RWPE1 (cell line): ENCODE measurements around the gene EVL.

Source experiments
- CTCF ChIA-PET: fragments of 350-600 bp; sonication (Branson Sonifier 250); formaldehyde crosslinking; extraction: SDS; loops from one replicate; lab custom pipeline; 2021; lab: Yijun Ruan, JAX
- POLR2A ChIA-PET: fragments of 400-600 bp; formaldehyde crosslinking; extraction: SDS; loops from one replicate; lab custom pipeline; 2020; ENCODE audit warnings: antibody characterized with exemption; ENCODE audit not compliant: low non-redundant PET; lab: Yijun Ruan, JAX
- DNase-seq: peaks from one replicate; pipeline ENCODE4 v3.0.0; 2012; ENCODE audit warnings: low spot score
- H3K27ac ChIP-seq: fragments of 450-650 bp; 2 replicates; pipeline ENCODE4 v1.5.1; 2017
- CTCF ChIP-seq: fragments of 450-650 bp; conservative IDR thresholded peaks from 2 replicates; pipeline ENCODE4 v1.5.1; 2017; ENCODE audit warnings: low read depth, mild to moderate bottlenecking

The EVL gene

GRCh38 chr14:100037353-100037752 lies 27.9 kb upstream of the EVL start:
- TF ChIP-seq CTCF = no peak
- no peak overlapping the region for H3K27ac ChIP-seq
- ChIA-PET CTCF (no interaction called here), POLR2A (no interaction called here)
- no peak for DNase-seq

- POLR2A ChIA-PET = no interaction called here
- CTCF ChIA-PET = interaction anchor here (1.1 kb wide), 1 partner anchor 117 kb away, joined by 3 read pairs; no protein-coding TSS in a partner anchor
- no peak for DNase-seq
- no peak overlapping the region for H3K27ac ChIP-seq
- TF ChIP-seq CTCF = no peak
These were observed 27.2 kb upstream of the EVL start for GRCh38 chr14:100038065-100038464.

- ChIA-PET CTCF (no interaction called here), POLR2A (no interaction called here)
- TF ChIP-seq CTCF = no peak
These were observed 25.3 kb upstream of the EVL start for GRCh38 chr14:100039903-100040302.

GRCh38 chr14:100041271-100041670 lies 24.0 kb upstream of the EVL start:
- ChIA-PET POLR2A (no interaction called here), CTCF (interaction anchor here (0.6 kb wide), 1 partner anchor 9 kb away, joined by 6 read pairs; no protein-coding TSS in a partner anchor)
- TF ChIP-seq CTCF = no peak
- H3K27ac ChIP-seq = no peak overlapping the region
- DNase-seq = no peak

More at GRCh38 chr14:100039903-100040302, 25.3 kb upstream of the EVL start:
- no peak for DNase-seq
- H3K27ac ChIP-seq = no peak overlapping the region

- no peak overlapping the region for H3K27ac ChIP-seq
- TF ChIP-seq CTCF = no peak
- DNase-seq = no peak
- ChIA-PET POLR2A (no interaction called here), CTCF (no interaction called here)
These were observed 22.9 kb upstream of the EVL start for GRCh38 chr14:100042286-100042685.

GRCh38 chr14:100045642-100046344 lies 19.4 kb upstream of the EVL start:
- no peak for TF ChIP-seq CTCF
- ChIA-PET CTCF (no interaction called here), POLR2A (no interaction called here)
- no peak for DNase-seq
- no peak overlapping the region for H3K27ac ChIP-seq
